PC-3 (cell line): ENCODE data around the gene SLC37A4. TPM values are rescaled to one million over a fixed set of nuclear protein-coding genes. Genes with fewer than 3 reads are reported as not detected.
A peak's percentile ranks its signal among the peaks of the same experiment; 100 is the strongest.

Source experiments
- ATAC-seq: fragments of 200-7000 bp; cut with Tn5 transposase; 2 replicates; pipeline ENCODE4 v1.9.1; 2020; ENCODE audit warnings: mild to moderate bottlenecking, moderate library complexity
- BruUV-seq: library from RNA; stranded (reverse); fragments of 400-500 nt; replicated peaks from 2 replicates; lab custom pipeline; 2021; lab: Mats Ljungman, UMichigan
- CTCF ChIA-PET: fragments of 300-600 bp; sonication (Branson Sonifier 250); formaldehyde crosslinking; loops from one replicate; lab custom pipeline; 2022; ENCODE audit warnings: antibody characterized with exemption; lab: Charles Lee
- POLR2A ChIA-PET: fragments of 300-600 bp; sonication (Branson Sonifier 250); formaldehyde crosslinking; loops from one replicate; lab custom pipeline; 2022; ENCODE audit warnings: antibody characterized with exemption; ENCODE audit not compliant: unreplicated experiment; lab: Charles Lee
- DNase-seq: peaks from one replicate; pipeline ENCODE4 v3.0.0-alpha.2; 2015
- H2AFZ ChIP-seq: fragments of 300-600 bp; sonication (generic); 2 replicates; pipeline ENCODE4 v1.6.0; 2016; ENCODE audit warnings: antibody characterized with exemption, low read length
- H3F3A ChIP-seq: fragments of 300-600 bp; sonication (generic); one replicate; pipeline ENCODE4 v1.6.0; 2017; ENCODE audit warnings: antibody characterized with exemption, low read length, control low read depth, mild to moderate bottlenecking; ENCODE audit not compliant: unreplicated experiment
- H3K27ac ChIP-seq: fragments of 300-600 bp; sonication (generic); 2 replicates; pipeline ENCODE4 v1.5.1; 2016; ENCODE audit warnings: mild to moderate bottlenecking, low read length
- H3K27me3 ChIP-seq: fragments of 300-600 bp; sonication (generic); 2 replicates; pipeline ENCODE4 v1.6.1; 2016; ENCODE audit warnings: low read length, mixed read lengths
- H3K36me3 ChIP-seq: fragments of 300-600 bp; sonication (generic); 2 replicates; pipeline ENCODE4 v1.6.1; 2016; ENCODE audit warnings: low read depth, mixed run types, low read length, mixed read lengths
- H3K4me1 ChIP-seq: fragments of 300-600 bp; sonication (generic); 2 replicates; pipeline ENCODE4 v1.5.1; 2016; ENCODE audit warnings: low read length; ENCODE audit not compliant: insufficient read depth
- H3K4me2 ChIP-seq: fragments of 300-600 bp; sonication (generic); 2 replicates; pipeline ENCODE4 v1.6.0; 2016; ENCODE audit warnings: low read length
- H3K4me3 ChIP-seq: fragments of 300-600 bp; sonication (generic); 2 replicates; pipeline ENCODE4 v1.5.1; 2016; ENCODE audit warnings: mild to moderate bottlenecking, low read length, mixed read lengths
- H3K79me2 ChIP-seq: fragments of 300-600 bp; sonication (generic); 2 replicates; pipeline ENCODE4 v1.6.1; 2017; ENCODE audit warnings: low read length, mixed read lengths
- H3K9ac ChIP-seq: fragments of 300-600 bp; sonication (generic); 2 replicates; pipeline ENCODE4 v1.6.0; 2016; ENCODE audit warnings: mild to moderate bottlenecking, low read length
- H3K9me2 ChIP-seq: fragments of 300-600 bp; sonication (generic); replicated peaks from 2 replicates; pipeline ENCODE4 v1.6.1; 2016; ENCODE audit warnings: mixed run types, low read length, mixed read lengths
- H3K9me3 ChIP-seq: fragments of 300-600 bp; sonication (generic); 2 replicates; pipeline ENCODE4 v1.6.1; 2016; ENCODE audit warnings: low read length, mixed read lengths
- H4K20me1 ChIP-seq: fragments of 300-600 bp; sonication (generic); 2 replicates; pipeline ENCODE4 v1.6.1; 2016; ENCODE audit warnings: low read length, mixed read lengths
- EZH2 ChIP-seq: fragments of 300-600 bp; sonication (generic); IDR thresholded peaks from one replicate; pipeline ENCODE4 v1.6.1; 2017; ENCODE audit warnings: antibody characterized with exemption, mild to moderate bottlenecking, low read length; ENCODE audit not compliant: unreplicated experiment
- EZH2phosphoT487 ChIP-seq: fragments of 300-600 bp; sonication (generic); IDR thresholded peaks from 2 replicates; pipeline ENCODE4 v1.6.1; 2018; ENCODE audit warnings: mild to moderate bottlenecking, antibody characterized with exemption, low read length, borderline replicate concordance
- intact Hi-C: fragments of 100-400 bp; cut with micrococcal nuclease; formaldehyde crosslinking; loops from 2 replicates; pipeline ENCODE4 v1.9.0; 2023
- total RNA-seq: library from RNA; depleted of rRNA; stranded (reverse); fragments of >200 nt; gene quantifications from 2 replicates; pipeline ENCODE4 v1.2.3, GENCODE V29; 2014
- TF ChIP-seq, protein P1 (sequence below): fragments of 300-600 bp; sonication (generic); conservative IDR thresholded peaks from 2 replicates; pipeline ENCODE4 v1.5.1; 2017; ENCODE audit warnings: antibody characterized with exemption, low read depth, mild to moderate bottlenecking, low read length

The SLC37A4 gene
- total RNA-seq, 1 experiment from 2014 or later, result 31.4 TPM

DNA sequence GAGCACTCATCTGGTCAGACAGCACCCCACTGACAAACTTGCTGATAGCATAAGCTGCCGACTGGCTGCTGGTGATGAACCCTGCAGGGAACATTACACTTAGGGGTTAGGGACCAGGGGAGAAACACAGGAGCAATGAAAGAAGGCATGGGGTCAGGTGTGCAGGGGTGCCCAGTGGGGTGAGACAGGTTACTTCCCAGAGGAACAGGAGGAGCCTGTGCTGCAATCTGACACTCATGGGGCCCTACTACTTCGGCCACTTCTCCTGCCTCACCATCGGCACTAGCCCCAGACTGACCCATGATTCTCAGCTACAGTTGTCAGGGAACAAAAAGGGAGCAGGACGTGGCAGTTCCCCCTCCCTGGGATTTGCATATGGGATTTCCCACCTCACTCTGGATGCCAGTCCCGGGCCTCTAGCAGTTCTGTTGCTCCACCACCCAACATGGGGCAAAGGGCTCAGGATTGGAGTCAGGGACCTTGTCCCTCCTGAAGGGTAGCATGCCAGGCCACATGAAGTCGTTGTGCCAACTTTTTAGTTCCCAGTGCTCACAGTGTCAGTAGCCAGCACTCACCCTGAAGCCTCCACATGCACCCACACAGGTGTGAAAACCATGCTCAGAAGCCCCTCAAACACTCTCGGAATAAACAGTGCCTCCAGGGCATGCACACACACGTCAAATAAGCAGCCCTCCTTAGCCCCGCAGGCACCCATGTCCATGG is 2.2 kb downstream of the SLC37A4 start:
- Histone ChIP-seq H3K4me1 (peaks cover 16% of the 10 kb centered on the region), H3K4me3 (peak overlapping the region; percentile 96; the same call in 1 of the 2 replicates), H3K27ac (no peak overlapping the region), H3K9me2 (no peaks in the 10 kb centered on the region), H3K4me2 (peak overlapping the region; percentile 99), H3K36me3 (peaks cover 20% of the 10 kb centered on the region), H2AFZ (no peak overlapping the region), H3F3A (peaks cover 5% of the 10 kb centered on the region), H3K9me3 (no peaks in the 10 kb centered on the region), H3K27me3 (no peaks in the 10 kb centered on the region), H3K9ac (no peak overlapping the region), H3K79me2 (peaks cover 32% of the 10 kb centered on the region), H4K20me1 (no peaks in the 10 kb centered on the region)
- TF ChIP-seq EZH2 (no peak), EZH2phosphoT487 (no peak)
- TF ChIP-seq, protein P1, sequence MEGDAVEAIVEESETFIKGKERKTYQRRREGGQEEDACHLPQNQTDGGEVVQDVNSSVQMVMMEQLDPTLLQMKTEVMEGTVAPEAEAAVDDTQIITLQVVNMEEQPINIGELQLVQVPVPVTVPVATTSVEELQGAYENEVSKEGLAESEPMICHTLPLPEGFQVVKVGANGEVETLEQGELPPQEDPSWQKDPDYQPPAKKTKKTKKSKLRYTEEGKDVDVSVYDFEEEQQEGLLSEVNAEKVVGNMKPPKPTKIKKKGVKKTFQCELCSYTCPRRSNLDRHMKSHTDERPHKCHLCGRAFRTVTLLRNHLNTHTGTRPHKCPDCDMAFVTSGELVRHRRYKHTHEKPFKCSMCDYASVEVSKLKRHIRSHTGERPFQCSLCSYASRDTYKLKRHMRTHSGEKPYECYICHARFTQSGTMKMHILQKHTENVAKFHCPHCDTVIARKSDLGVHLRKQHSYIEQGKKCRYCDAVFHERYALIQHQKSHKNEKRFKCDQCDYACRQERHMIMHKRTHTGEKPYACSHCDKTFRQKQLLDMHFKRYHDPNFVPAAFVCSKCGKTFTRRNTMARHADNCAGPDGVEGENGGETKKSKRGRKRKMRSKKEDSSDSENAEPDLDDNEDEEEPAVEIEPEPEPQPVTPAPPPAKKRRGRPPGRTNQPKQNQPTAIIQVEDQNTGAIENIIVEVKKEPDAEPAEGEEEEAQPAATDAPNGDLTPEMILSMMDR, result no peak
- intact Hi-C loops, result no loop called here
- no peak for DNase-seq
- POLR2A ChIA-PET, result no interaction called here
- no TSS peak for BruUV-seq
- CTCF ChIA-PET, result no interaction called here
- no peak for ATAC-seq

DNA sequence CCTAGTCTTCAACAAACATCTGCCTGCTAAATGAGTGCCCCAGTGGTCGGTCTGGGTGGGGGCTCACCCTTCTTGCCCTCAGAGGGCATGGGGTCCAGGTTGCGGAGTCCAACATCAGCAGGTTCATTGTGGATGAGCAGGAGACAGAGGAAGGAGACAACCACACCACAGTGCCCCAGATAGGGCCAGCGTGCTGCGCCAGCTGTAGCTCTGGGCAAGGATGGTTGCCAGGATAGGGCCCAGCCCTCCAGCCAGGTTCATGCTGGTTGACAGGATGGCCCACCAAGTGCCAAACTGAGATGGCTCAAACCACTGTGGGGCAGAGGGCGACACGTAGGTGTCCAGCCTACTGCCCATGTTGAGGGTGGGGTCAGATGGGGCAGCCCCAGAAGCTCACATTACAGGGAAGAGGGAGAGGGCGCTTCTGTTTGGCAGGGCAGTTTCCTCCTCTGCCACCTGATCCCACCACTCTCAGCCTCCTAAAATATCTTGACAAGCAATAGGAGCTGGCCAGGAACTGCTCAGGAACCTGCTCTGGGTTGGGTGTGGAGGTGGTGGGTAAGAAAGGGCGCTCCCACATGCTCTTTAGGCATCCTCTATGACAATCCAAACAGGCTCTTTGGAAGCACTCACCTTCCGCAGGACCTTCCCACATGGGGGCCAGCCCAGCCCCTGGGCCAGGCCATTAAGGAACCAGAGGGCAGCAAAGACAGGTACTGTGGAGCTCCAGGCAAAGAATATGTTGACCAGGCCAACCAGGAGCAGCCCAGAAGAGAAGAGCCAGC is 2.9 kb downstream of the SLC37A4 start:
- ChIA-PET POLR2A (no interaction called here), CTCF (no interaction called here)
- no peak overlapping the region for H3K4me3 ChIP-seq
- ATAC-seq, result no peak
- no peak overlapping the region for H3K4me2 ChIP-seq
- no peak overlapping the region for H2AFZ ChIP-seq
- H3K36me3 ChIP-seq, result peaks cover 24% of the 10 kb centered on the region
- H3K79me2 ChIP-seq, result peaks cover 36% of the 10 kb centered on the region
- no peaks in the 10 kb centered on the region for H3K9me2 ChIP-seq
- no peak for DNase-seq
- BruUV-seq, result no TSS peak
- H3K4me1 ChIP-seq, result peaks cover 16% of the 10 kb centered on the region
- H3K9ac ChIP-seq, result no peak overlapping the region
- intact Hi-C loops, result no loop called here
- peaks cover 5% of the 10 kb centered on the region for H3F3A ChIP-seq
- H3K27me3 ChIP-seq, result no peaks in the 10 kb centered on the region
- TF ChIP-seq, protein P1, result no peak
- TF ChIP-seq EZH2phosphoT487 (no peak), EZH2 (no peak)
- no peaks in the 10 kb centered on the region for H3K9me3 ChIP-seq
- H3K27ac ChIP-seq, result no peak overlapping the region
- H4K20me1 ChIP-seq, result no peaks in the 10 kb centered on the region
